Gastroesophageal sphincter (tissue), 3 donors: ENCODE data around the gene ADPRHL1.

ENCODE experiments used
- EP300 ChIP-seq: sonication (generic); formaldehyde crosslinking; IDR thresholded peaks from one replicate; pipeline ENCODE4 v1.6.1; 2017; ENCODE audit warnings: antibody characterized with exemption, mild to moderate bottlenecking
- POLR2A ChIP-seq, 2 donors: fragments of 450-650 bp; IDR thresholded peaks; one replicate each; pipeline ENCODE4 v1.6.1; 2017; ENCODE audit warnings: antibody characterized with exemption in 2 of 2, mild to moderate bottlenecking in 2 of 2, moderate library complexity in 1 of 2
- POLR2AphosphoS5 ChIP-seq: sonication (generic); formaldehyde crosslinking; IDR thresholded peaks from one replicate; pipeline ENCODE4 v1.6.1; 2017; ENCODE audit warnings: antibody characterized with exemption
- TF ChIP-seq, protein P1 (sequence below), 4 experiments: fragments of 200-600 bp in 2 of 4; fragments of 450-650 bp in 2 of 4; sonication (generic) in 1 of 4; IDR thresholded peaks; one replicate each; pipeline ENCODE4 v1.5.1; 2017 to 2019; ENCODE audit warnings: antibody characterized with exemption in 4 of 4, mild to moderate bottlenecking in 2 of 4, moderate library complexity in 2 of 4

- TF ChIP-seq, protein P1, sequence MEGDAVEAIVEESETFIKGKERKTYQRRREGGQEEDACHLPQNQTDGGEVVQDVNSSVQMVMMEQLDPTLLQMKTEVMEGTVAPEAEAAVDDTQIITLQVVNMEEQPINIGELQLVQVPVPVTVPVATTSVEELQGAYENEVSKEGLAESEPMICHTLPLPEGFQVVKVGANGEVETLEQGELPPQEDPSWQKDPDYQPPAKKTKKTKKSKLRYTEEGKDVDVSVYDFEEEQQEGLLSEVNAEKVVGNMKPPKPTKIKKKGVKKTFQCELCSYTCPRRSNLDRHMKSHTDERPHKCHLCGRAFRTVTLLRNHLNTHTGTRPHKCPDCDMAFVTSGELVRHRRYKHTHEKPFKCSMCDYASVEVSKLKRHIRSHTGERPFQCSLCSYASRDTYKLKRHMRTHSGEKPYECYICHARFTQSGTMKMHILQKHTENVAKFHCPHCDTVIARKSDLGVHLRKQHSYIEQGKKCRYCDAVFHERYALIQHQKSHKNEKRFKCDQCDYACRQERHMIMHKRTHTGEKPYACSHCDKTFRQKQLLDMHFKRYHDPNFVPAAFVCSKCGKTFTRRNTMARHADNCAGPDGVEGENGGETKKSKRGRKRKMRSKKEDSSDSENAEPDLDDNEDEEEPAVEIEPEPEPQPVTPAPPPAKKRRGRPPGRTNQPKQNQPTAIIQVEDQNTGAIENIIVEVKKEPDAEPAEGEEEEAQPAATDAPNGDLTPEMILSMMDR (IDR thresholded peaks at IDR 0.05): no peak
- no peak for TF ChIP-seq POLR2AphosphoS5
- no peak for TF ChIP-seq POLR2A (IDR thresholded peaks at IDR 0.05)
- TF ChIP-seq EP300: no peak
These were observed 46.8 kb downstream of the ADPRHL1 start for GRCh38 chr13:113406321-113407102.
